Ovary (tissue), 9 donors: Measurements from ENCODE around the gene HOXA13. TPM values are rescaled to one million over a fixed set of nuclear protein-coding genes. Genes with fewer than 3 reads are reported as not detected.

Experiments
- DNase-seq, 5 donors: peaks; one replicate each; pipeline ENCODE4 v3.0.0-alpha.2; 2019 to 2020
- H3K27ac ChIP-seq, 2 donors: fragments of 200-600 bp; one replicate each; pipeline versions ENCODE4 v1.5.1 to v1.8.0; 2019 to 2022
- H3K27me3 ChIP-seq: fragments of 200-600 bp; one replicate; pipeline ENCODE4 v1.8.0; 2022
- H3K36me3 ChIP-seq: fragments of 200-600 bp; sonication (generic); one replicate; pipeline ENCODE4 v1.5.1; 2019
- H3K4me1 ChIP-seq: one replicate; pipeline ENCODE4 v1.8.1; 2013; ENCODE audit warnings: mild to moderate bottlenecking, moderate library complexity; ENCODE audit not compliant: insufficient read depth
- H3K4me3 ChIP-seq: fragments of 200-600 bp; sonication (generic); one replicate; pipeline ENCODE4 v1.5.1; 2017
- H3K9me3 ChIP-seq, 2 donors: fragments of 200-600 bp in 1 of 2; sonication (generic) in 1 of 2; one replicate each; pipeline versions ENCODE4 v1.5.1 to v1.8.1; 2013 to 2019; ENCODE audit warnings: mild to moderate bottlenecking in 1 of 2, moderate library complexity in 1 of 2
- CTCF ChIP-seq, 3 donors: fragments of 450-650 bp in 2 of 3; fragments of 200-600 bp in 1 of 3; IDR thresholded peaks; one replicate each; pipeline versions ENCODE4 v1.5.1 to v1.8.0; 2016 to 2022; ENCODE audit warnings: antibody characterized with exemption in 3 of 3, mild to moderate bottlenecking in 1 of 3
- EP300 ChIP-seq: sonication (generic); formaldehyde crosslinking; IDR thresholded peaks from one replicate; pipeline ENCODE4 v1.6.1; 2017; ENCODE audit warnings: antibody characterized with exemption
- POLR2A ChIP-seq: fragments of 450-650 bp; IDR thresholded peaks from one replicate; pipeline ENCODE4 v1.6.1; 2017; ENCODE audit warnings: antibody characterized with exemption, mild to moderate bottlenecking, moderate library complexity
- WGBS, 3 donors: extraction: QIAGEN DNeasy Blood & Tissue Kit in 1 of 3; methylation state at CpG; one replicate each; pipeline versions ENCODE4 v1.1.5 to v1.1.7; 2013 to 2017; 5-methylcytosine and 5-hydroxymethylcytosine counted together
- intact Hi-C, 4 donors: fragments of 100-400 bp; cut with DNase I; formaldehyde crosslinking; loops; one replicate each; pipeline versions ENCODE4 v1.11.0 to v1.15.1; 2022 to 2023
- polyA plus RNA-seq, 2 donors: library from polyadenylated mRNA; stranded (reverse); fragments of 200-250 nt in 1 of 2; fragments of 350-450 nt in 1 of 2; fragmentation: Illumina TruSeq in 1 of 2; extraction: RNeasy Lipid Tissue Mini Kit (QIAGEN cat#74804) in 1 of 2; gene quantifications; one replicate each; pipeline ENCODE4 v1.2.3, GENCODE V29; 2013 to 2014
- total RNA-seq, 7 donors: library from RNA; depleted of rRNA in 2 of 7; stranded (reverse); fragments of >200 nt in 2 of 7; fragmentation: NEBNext Ultra II Directional in 3 of 7; extraction: Animal tissue kit (Norgen Biotek cat#: 25700) in 3 of 7; gene quantifications; one replicate each; pipeline versions ENCODE4 v1.1.0 to v1.2.4, GENCODE V29; 2016 to 2023
- donor health status: DM: no; HTN: no; CAD: no; lungs with moderate emphysema.
- donor health status: DM: no; HTN: no; CAD: no.
- donor health status: Bipolar disorder and iron deficiency.
- donor health status: DM: yes; HTN: yes; CAD: no.
- donor health status: DM: no; HTN: no; CAD: no.
- donor health status: DM: yes; HTN: yes; CAD: no.

Gene HOXA13
- total and polyA plus RNA-seq, 9 donors: 0.07 TPM; not detected in 8

- peaks cover 11% of the 10 kb centered on the region for H3K27me3 ChIP-seq
- H3K4me1 ChIP-seq: peaks cover 2% of the 10 kb centered on the region
- WGBS, 3 donors: 43 to 65% (median 58%) methylated on average over 7 of the region's 7 CpGs
- H3K9me3 ChIP-seq: no peaks in the 10 kb centered on the region
- no peak overlapping the region for H3K4me3 ChIP-seq
- no peak for DNase-seq
- TF ChIP-seq EP300: no peak
- TF ChIP-seq POLR2A: no peak
- TF ChIP-seq CTCF (IDR thresholded peaks at IDR 0.05): no peak
- no peak overlapping the region for H3K27ac ChIP-seq
- intact Hi-C loops: loop anchor here in 2 of 4 donors (10.0 kb wide), 2 partner anchors 585 to 1325 kb away; no protein-coding TSS in a partner anchor
- no peaks in the 10 kb centered on the region for H3K36me3 ChIP-seq
These were observed 9.7 kb downstream of the HOXA13 start for GRCh38 chr7:27189997-27190748.

- H3K9me3 ChIP-seq: no peaks in the 10 kb centered on the region
- 12 to 35% (median 28%) methylated on average over 22 of the region's 22 CpGs for WGBS, 3 donors
- H3K4me1 ChIP-seq: peaks cover 4% of the 10 kb centered on the region
- peak in 1 of 5 donors; percentile 12 for DNase-seq
- no peaks in the 10 kb centered on the region for H3K36me3 ChIP-seq
- intact Hi-C loops: loop anchor here in 1 of 4 donors (10.0 kb wide), 1 partner anchor 1325 kb away; no protein-coding TSS in a partner anchor
- TF ChIP-seq EP300 (no peak), POLR2A (no peak), CTCF (IDR thresholded peaks at IDR 0.05) (no peak)
- H3K27ac ChIP-seq: no peak overlapping the region
- H3K27me3 ChIP-seq: peaks cover 18% of the 10 kb centered on the region
- peak overlapping the region; percentile 39 for H3K4me3 ChIP-seq
These were observed 10.4 kb downstream of the HOXA13 start for GRCh38 chr7:27189295-27189996.

- DNase-seq: peak in 1 of 5 donors; percentile 39
- Histone ChIP-seq H3K4me3 (peak overlapping the region; percentile 39), H3K9me3 (no peaks in the 10 kb centered on the region), H3K27ac (no peak overlapping the region), H3K36me3 (no peaks in the 10 kb centered on the region), H3K4me1 (peaks cover 4% of the 10 kb centered on the region), H3K27me3 (peaks cover 20% of the 10 kb centered on the region)
- intact Hi-C loops: loop anchor here in 1 of 4 donors (10.0 kb wide), 1 partner anchor 1324 kb away; no protein-coding TSS in a partner anchor
- WGBS, 3 donors: 6 to 22% (median 10%) methylated on average over 49 of the region's 49 CpGs
- no peak for TF ChIP-seq POLR2A
- TF ChIP-seq CTCF (IDR thresholded peaks at IDR 0.05): no peak
- no peak for TF ChIP-seq EP300
These were observed 11.3 kb downstream of the HOXA13 start for GRCh38 chr7:27188386-27189294.
